Panc1 (cell line): ENCODE data around the gene ZFHX2. TPM values are rescaled to one million over a fixed set of nuclear protein-coding genes. Genes with fewer than 3 reads are reported as not detected.

Source experiments
- ATAC-seq: fragments of 200-7000 bp; cut with Tn5 transposase; 2 replicates; pipeline ENCODE4 v1.9.1; 2020; ENCODE audit warnings: mild to moderate bottlenecking, moderate library complexity
- BruUV-seq: library from RNA; stranded (reverse); fragments of 400-500 nt; replicated peaks from 2 replicates; lab custom pipeline; 2021; lab: Mats Ljungman, UMichigan
- CTCF ChIA-PET: fragments of 300-600 bp; sonication (Branson Sonifier 250); formaldehyde crosslinking; loops from one replicate; lab custom pipeline; 2022; ENCODE audit warnings: antibody characterized with exemption; lab: Charles Lee
- POLR2A ChIA-PET: fragments of 300-600 bp; sonication (Branson Sonifier 250); formaldehyde crosslinking; loops from one replicate; lab custom pipeline; 2022; ENCODE audit warnings: antibody characterized with exemption; lab: Charles Lee
- DNase-seq: peaks from one replicate; pipeline ENCODE4 v3.0.0-alpha.2; 2010; ENCODE audit warnings: low read depth, low spot score
- H3K27ac ChIP-seq: 2 replicates; pipeline ENCODE4 v1.5.1; 2011; ENCODE audit warnings: mild to moderate bottlenecking, low read length, inconsistent platforms
- H3K27me3 ChIP-seq: fragments of 200-500 bp; sonication (Bioruptor generic); 2 replicates; pipeline ENCODE4 v1.6.0; 2014; ENCODE audit warnings: low read length, inconsistent platforms; ENCODE audit not compliant: control insufficient read depth, insufficient read depth
- H3K36me3 ChIP-seq: fragments of 200-500 bp; sonication (Bioruptor generic); 2 replicates; pipeline ENCODE4 v1.5.1; 2014; ENCODE audit warnings: inconsistent platforms, mild to moderate bottlenecking, low read length, moderate library complexity; ENCODE audit not compliant: control insufficient read depth, insufficient read depth
- H3K4me1 ChIP-seq: 2 replicates; pipeline ENCODE4 v1.5.1; 2011; ENCODE audit warnings: inconsistent platforms, mild to moderate bottlenecking, low read length, moderate library complexity; ENCODE audit not compliant: control insufficient read depth, insufficient read depth
- H3K4me3 ChIP-seq, 2 experiments: 2 replicates each; pipeline ENCODE4 v1.5.1; 2011 to 2012; ENCODE audit warnings: low read depth in 2 of 2, low read length in 2 of 2, mild to moderate bottlenecking in 2 of 2, inconsistent platforms in 1 of 2, moderate library complexity in 1 of 2
- H3K9me3 ChIP-seq: fragments of 200-500 bp; sonication (Bioruptor generic); 2 replicates; pipeline ENCODE4 v1.5.1; 2014; ENCODE audit warnings: low read depth, mild to moderate bottlenecking, inconsistent platforms, low read length, moderate library complexity; ENCODE audit not compliant: control insufficient read depth, insufficient read depth
- POLR2AphosphoS5 ChIP-seq: IDR thresholded peaks from 2 replicates; pipeline ENCODE4 v1.6.1; 2012; ENCODE audit warnings: mild to moderate bottlenecking, low read depth, low read length, moderate library complexity
- SIN3A ChIP-seq: IDR thresholded peaks from 2 replicates; pipeline ENCODE4 v1.6.1; 2012; ENCODE audit warnings: low read depth, mild to moderate bottlenecking, low read length, moderate library complexity, borderline replicate concordance; ENCODE audit not compliant: insufficient read depth
- TCF7L2 ChIP-seq: IDR thresholded peaks from 2 replicates; pipeline ENCODE4 v1.6.1; 2011; ENCODE audit warnings: mild to moderate bottlenecking, low read depth, low read length, inconsistent platforms
- in situ Hi-C: cut with HindIII; loops from 2 replicates; pipeline ENCODE4 v1.10.0; 2016; ENCODE audit warnings: low sequenced_read_pairs, low pct_unique_long_range_greater_than_20kb
- intact Hi-C: fragments of 100-400 bp; cut with micrococcal nuclease; formaldehyde crosslinking; loops from one replicate; pipeline ENCODE4 v1.10.0; 2022; ENCODE audit not compliant: unreplicated experiment
- total RNA-seq: library from RNA; stranded (reverse); gene quantifications from one replicate; pipeline ENCODE4 v1.2.1, GENCODE V29; 2021; ENCODE audit not compliant: unreplicated experiment
- TF ChIP-seq, protein P1 (sequence below), 2 experiments: IDR thresholded peaks; 2 replicates each; pipeline ENCODE4 v1.6.1; 2011 to 2012; ENCODE audit warnings: low read depth in 2 of 2, control low read depth in 1 of 2, low read length in 1 of 2, mild to moderate bottlenecking in 1 of 2, moderate library complexity in 1 of 2; ENCODE audit not compliant: insufficient read depth in 1 of 2
- TF ChIP-seq, protein P2 (sequence below): fragments of 450-650 bp; IDR thresholded peaks from 2 replicates; pipeline ENCODE4 v1.5.1; 2017; ENCODE audit warnings: mild to moderate bottlenecking

ZFHX2 gene
- total RNA-seq, 1 experiment from 2014 or later = 2.4 TPM

DNA sequence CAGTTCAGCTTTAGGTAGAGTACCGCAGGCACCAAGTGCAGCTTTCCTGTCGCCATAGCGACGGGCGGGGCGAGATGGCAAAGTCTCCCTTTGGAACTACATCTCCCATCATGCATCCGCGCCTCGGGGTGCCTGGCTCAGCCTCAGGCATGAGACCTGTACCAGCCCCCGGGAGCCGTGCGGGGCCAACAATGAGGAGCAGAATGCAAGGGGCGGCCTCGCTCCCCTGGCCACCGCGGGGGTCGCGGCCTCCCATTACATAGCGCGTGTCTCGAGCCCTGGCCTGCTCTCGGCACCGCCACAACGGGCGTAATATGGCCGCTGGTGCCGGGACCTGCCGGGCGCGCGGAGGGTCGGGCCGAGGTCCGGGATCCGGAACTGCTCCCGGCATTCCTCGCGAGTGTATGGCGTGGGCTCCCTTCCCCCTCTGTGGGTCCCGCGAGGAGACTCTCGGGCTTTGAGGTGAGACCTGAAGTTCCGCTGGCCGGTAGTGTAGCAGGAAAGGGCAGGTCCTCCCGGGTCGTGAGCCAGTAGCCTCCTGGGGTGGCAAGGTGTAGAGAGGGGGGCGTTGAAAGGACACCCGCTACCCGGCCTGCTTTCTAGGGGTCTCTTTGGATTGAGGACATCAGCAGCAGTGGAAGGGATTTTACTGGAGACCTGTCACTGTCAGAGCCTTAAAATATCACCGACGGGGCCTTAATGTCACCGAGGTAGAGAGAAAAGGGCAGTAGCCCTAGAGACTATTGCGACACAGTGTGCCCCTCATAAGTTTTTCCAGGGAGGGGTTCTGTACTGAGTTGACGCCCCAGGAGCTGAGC lies 4.5 kb upstream of the ZFHX2 start, which contains the start of gene THTPA:
TSS of gene THTPA (plus strand) at position 390 of the 818 bp plus-strand sequence. CDS start 487 bp downstream, outside the sequence.
- intact Hi-C loops (loop anchor here (10.0 kb wide), 1 partner anchor 231 kb away; the partner anchor contains the start of gene PABPN1), in situ Hi-C loops (no loop called here)
- POLR2A ChIA-PET = interaction anchor here (0.5 to 0.7 kb wide), 4 partner anchors 28 to 958 kb away, joined by 3 to 4 read pairs (median 4); partner anchors contain the start of gene ABHD4
- ATAC-seq = peak; percentile 89
- peaks cover 7% of the 10 kb centered on the region; the same call in 1 of the 2 replicates for H3K36me3 ChIP-seq
- TF ChIP-seq, protein P1, sequence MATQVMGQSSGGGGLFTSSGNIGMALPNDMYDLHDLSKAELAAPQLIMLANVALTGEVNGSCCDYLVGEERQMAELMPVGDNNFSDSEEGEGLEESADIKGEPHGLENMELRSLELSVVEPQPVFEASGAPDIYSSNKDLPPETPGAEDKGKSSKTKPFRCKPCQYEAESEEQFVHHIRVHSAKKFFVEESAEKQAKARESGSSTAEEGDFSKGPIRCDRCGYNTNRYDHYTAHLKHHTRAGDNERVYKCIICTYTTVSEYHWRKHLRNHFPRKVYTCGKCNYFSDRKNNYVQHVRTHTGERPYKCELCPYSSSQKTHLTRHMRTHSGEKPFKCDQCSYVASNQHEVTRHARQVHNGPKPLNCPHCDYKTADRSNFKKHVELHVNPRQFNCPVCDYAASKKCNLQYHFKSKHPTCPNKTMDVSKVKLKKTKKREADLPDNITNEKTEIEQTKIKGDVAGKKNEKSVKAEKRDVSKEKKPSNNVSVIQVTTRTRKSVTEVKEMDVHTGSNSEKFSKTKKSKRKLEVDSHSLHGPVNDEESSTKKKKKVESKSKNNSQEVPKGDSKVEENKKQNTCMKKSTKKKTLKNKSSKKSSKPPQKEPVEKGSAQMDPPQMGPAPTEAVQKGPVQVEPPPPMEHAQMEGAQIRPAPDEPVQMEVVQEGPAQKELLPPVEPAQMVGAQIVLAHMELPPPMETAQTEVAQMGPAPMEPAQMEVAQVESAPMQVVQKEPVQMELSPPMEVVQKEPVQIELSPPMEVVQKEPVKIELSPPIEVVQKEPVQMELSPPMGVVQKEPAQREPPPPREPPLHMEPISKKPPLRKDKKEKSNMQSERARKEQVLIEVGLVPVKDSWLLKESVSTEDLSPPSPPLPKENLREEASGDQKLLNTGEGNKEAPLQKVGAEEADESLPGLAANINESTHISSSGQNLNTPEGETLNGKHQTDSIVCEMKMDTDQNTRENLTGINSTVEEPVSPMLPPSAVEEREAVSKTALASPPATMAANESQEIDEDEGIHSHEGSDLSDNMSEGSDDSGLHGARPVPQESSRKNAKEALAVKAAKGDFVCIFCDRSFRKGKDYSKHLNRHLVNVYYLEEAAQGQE (IDR thresholded peaks at IDR 0.05; ENCODE audit: insufficient read depth in 1 of 2, low read depth in 2 of 2, low read length in 1 of 2) = no peak
- TF ChIP-seq POLR2AphosphoS5 = peak; percentile 56; the same call in 1 of the 2 replicates
- no peak for TF ChIP-seq TCF7L2
- TF ChIP-seq SIN3A = no peak
- TF ChIP-seq, protein P2, sequence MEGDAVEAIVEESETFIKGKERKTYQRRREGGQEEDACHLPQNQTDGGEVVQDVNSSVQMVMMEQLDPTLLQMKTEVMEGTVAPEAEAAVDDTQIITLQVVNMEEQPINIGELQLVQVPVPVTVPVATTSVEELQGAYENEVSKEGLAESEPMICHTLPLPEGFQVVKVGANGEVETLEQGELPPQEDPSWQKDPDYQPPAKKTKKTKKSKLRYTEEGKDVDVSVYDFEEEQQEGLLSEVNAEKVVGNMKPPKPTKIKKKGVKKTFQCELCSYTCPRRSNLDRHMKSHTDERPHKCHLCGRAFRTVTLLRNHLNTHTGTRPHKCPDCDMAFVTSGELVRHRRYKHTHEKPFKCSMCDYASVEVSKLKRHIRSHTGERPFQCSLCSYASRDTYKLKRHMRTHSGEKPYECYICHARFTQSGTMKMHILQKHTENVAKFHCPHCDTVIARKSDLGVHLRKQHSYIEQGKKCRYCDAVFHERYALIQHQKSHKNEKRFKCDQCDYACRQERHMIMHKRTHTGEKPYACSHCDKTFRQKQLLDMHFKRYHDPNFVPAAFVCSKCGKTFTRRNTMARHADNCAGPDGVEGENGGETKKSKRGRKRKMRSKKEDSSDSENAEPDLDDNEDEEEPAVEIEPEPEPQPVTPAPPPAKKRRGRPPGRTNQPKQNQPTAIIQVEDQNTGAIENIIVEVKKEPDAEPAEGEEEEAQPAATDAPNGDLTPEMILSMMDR = no peak
- DNase-seq = no peak
- no peaks in the 10 kb centered on the region for H3K4me1 ChIP-seq
- H3K9me3 ChIP-seq = no peaks in the 10 kb centered on the region
- CTCF ChIA-PET = no interaction called here
- peak within 1 kb of the TSS; percentile 75 to 90 for H3K4me3 ChIP-seq
- peak within 1 kb of the TSS; percentile 89 for H3K27ac ChIP-seq
- H3K27me3 ChIP-seq = no peaks in the 10 kb centered on the region
- BruUV-seq = TSS peak; percentile 77

DNA sequence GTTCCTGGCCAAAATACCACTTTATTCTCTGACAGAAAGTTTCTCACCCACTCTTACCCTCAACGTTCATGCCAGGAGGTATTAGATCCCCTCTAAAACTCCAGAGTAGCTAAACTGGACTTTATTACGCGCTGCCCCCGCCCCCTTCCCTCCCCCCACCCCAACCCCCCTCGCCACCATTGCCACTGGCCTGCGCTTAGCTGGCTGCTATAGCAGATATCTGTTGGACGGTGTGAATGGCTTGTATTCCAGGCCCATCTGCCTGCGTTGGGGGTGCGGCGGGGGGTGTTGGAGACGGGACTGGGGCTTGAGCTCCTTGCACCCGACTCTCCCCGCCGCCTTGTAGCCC lies 3.9 kb upstream of the ZFHX2 start:
- ATAC-seq (peak; percentile 29), DNase-seq (no peak)
- Histone ChIP-seq H3K4me1 (no peaks in the 10 kb centered on the region), H3K4me3 (peak overlapping the region; percentile 75 to 90), H3K9me3 (no peaks in the 10 kb centered on the region), H3K27me3 (no peaks in the 10 kb centered on the region), H3K27ac (peak overlapping the region; percentile 89; the same call in 1 of the 2 replicates), H3K36me3 (peaks cover 8% of the 10 kb centered on the region; the same call in 1 of the 2 replicates)
- no TSS peak for BruUV-seq
- CTCF ChIA-PET = no interaction called here
- in situ Hi-C loops = no loop called here
- POLR2A ChIA-PET = interaction anchor here (0.5 to 0.7 kb wide), 4 partner anchors 27 to 958 kb away, joined by 3 to 4 read pairs (median 4); partner anchors contain the start of gene ABHD4
- intact Hi-C loops = loop anchor here (10.0 kb wide), 1 partner anchor 231 kb away; the partner anchor contains the start of gene PABPN1
- TF ChIP-seq, protein P2 = no peak
- TF ChIP-seq, protein P1 (IDR thresholded peaks at IDR 0.05; ENCODE audit: insufficient read depth in 1 of 2, low read depth in 2 of 2, low read length in 1 of 2) = no peak
- TF ChIP-seq POLR2AphosphoS5 = no peak
- no peak for TF ChIP-seq SIN3A
